K562 (cell line): ENCODE data around the gene CYCS. TPM values are rescaled to one million over a fixed set of nuclear protein-coding genes. Genes with fewer than 3 reads are reported as not detected.

ENCODE experiments used
- CEBPG ChIP-seq, 3 experiments: fragments of 200-800 bp in 1 of 3; sonication (Bioruptor generic) in 1 of 3; sonication (generic) in 1 of 3; formaldehyde crosslinking in 1 of 3; IDR thresholded peaks in 2 of 3; conservative IDR thresholded peaks in 1 of 3; 2 replicates each; pipeline versions ENCODE4 v1.6.1 to v1.8.0; 2016 to 2022; ENCODE audit warnings: missing compliant biosample characterization in 2 of 3, missing genetic modification characterization in 2 of 3, mild to moderate bottlenecking in 1 of 3, missing genetic modification reagents in 1 of 3
- CTCFL ChIP-seq: IDR thresholded peaks from 2 replicates; pipeline ENCODE4 v1.6.1; 2011; ENCODE audit warnings: borderline replicate concordance, low read depth, mild to moderate bottlenecking, moderate library complexity, low read length; ENCODE audit not compliant: insufficient read depth, poor library complexity, severe bottlenecking
- GTF3C2 ChIP-seq: IDR thresholded peaks from 3 replicates; pipeline ENCODE4 v1.6.1; 2011; ENCODE audit warnings: borderline replicate concordance, mild to moderate bottlenecking, moderate library complexity; ENCODE audit not compliant: insufficient read length; ENCODE audit errors: extremely low read depth
- KLF1 ChIP-seq: fragments of 450-650 bp; IDR thresholded peaks from 2 replicates; pipeline ENCODE4 v1.6.1; 2016; ENCODE audit warnings: missing genetic modification characterization, missing compliant biosample characterization
- MEF2A ChIP-seq: IDR thresholded peaks from 2 replicates; pipeline ENCODE4 v1.6.1; 2011; ENCODE audit warnings: low read depth, mild to moderate bottlenecking, low read length, moderate library complexity; ENCODE audit not compliant: control insufficient read depth
- POLR2A ChIP-seq: fragments of 450-650 bp; conservative IDR thresholded peaks from 2 replicates; pipeline ENCODE4 v1.6.1; 2016
- RBM34 ChIP-seq: fragments of 200-400 bp; formaldehyde crosslinking; IDR thresholded peaks from 2 replicates; pipeline ENCODE4 v1.6.1; 2018; ENCODE audit warnings: low read length, borderline replicate concordance; ENCODE audit not compliant: insufficient read depth
- SIN3A ChIP-seq, 2 experiments: fragments of 150-350 bp in 1 of 2; IDR thresholded peaks; 2 replicates each; pipeline ENCODE4 v1.6.1; 2011 to 2016; ENCODE audit warnings: borderline replicate concordance in 2 of 2, low read depth in 2 of 2, low read length in 2 of 2, mild to moderate bottlenecking in 2 of 2, moderate library complexity in 2 of 2; ENCODE audit not compliant: control insufficient read depth in 1 of 2
- SP2 ChIP-seq: IDR thresholded peaks from 2 replicates; pipeline ENCODE4 v1.6.1; 2011; ENCODE audit warnings: mild to moderate bottlenecking, low read depth, low read length, moderate library complexity; ENCODE audit not compliant: poor library complexity, severe bottlenecking; ENCODE audit errors: extremely low read depth
- SRF ChIP-seq, 2 experiments: fragments of 250-450, 450-650 bp in 1 of 2; sonication (Bioruptor Pico) in 1 of 2; sonication (generic) in 1 of 2; formaldehyde crosslinking; IDR thresholded peaks; 2 replicates each; pipeline versions ENCODE4 v1.5.0 to v1.5.1; 2020 to 2022; ENCODE audit warnings: mild to moderate bottlenecking in 1 of 2, missing genetic modification reagents in 1 of 2
- VEZF1 ChIP-seq: fragments of 200-800 bp; sonication (Bioruptor generic); IDR thresholded peaks from 2 replicates; pipeline ENCODE4 v1.6.1; 2017; ENCODE audit warnings: missing genetic modification characterization, missing compliant biosample characterization
- ZNF395 ChIP-seq: fragments of 200-800 bp; sonication (Bioruptor generic); IDR thresholded peaks from 2 replicates; pipeline ENCODE4 v1.6.1; 2017; ENCODE audit warnings: missing genetic modification characterization, missing compliant biosample characterization
- ZNF639 ChIP-seq, 2 experiments: fragments of 200-800 bp in 1 of 2; sonication (Bioruptor generic) in 1 of 2; sonication (generic) in 1 of 2; formaldehyde crosslinking in 1 of 2; IDR thresholded peaks in 1 of 2; conservative IDR thresholded peaks in 1 of 2; 2 replicates each; pipeline versions ENCODE4 v1.5.0 to v1.6.1; 2016 to 2020; ENCODE audit warnings: missing compliant biosample characterization in 1 of 2, missing genetic modification characterization in 1 of 2, missing genetic modification reagents in 1 of 2
- polyA plus RNA-seq, 8 experiments: library from polyadenylated mRNA; depleted of rRNA in 4 of 8; stranded (reverse) in 5 of 8; unstranded in 3 of 8; fragments of >200 nt; fragmentation: Nextera tagmentation in 2 of 8; fragmentation: Illumina TruSeq in 1 of 8; extraction: Ambion mirVana in 2 of 8; extraction: Trizol in 1 of 8; gene quantifications; 2 replicates each; pipeline versions ENCODE4 v1.2.1 to v1.2.3, GENCODE V29; 2011 to 2014; ENCODE audit warnings: inconsistent platforms in 1 of 8, missing spikeins in 1 of 8
- total RNA-seq, 7 experiments: library from RNA; depleted of rRNA in 6 of 7; stranded (reverse); fragments of >200 nt in 6 of 7; fragmentation: Illumina TruSeq in 2 of 7; extraction: Trizol in 2 of 7; gene quantifications; 2 replicates each; pipeline versions ENCODE4 v1.2.1 to v1.2.3, GENCODE V29; 2011 to 2021; ENCODE audit warnings: low replicate concordance in 1 of 7

Gene CYCS
- total and polyA plus RNA-seq, 9 of the 15 experiments (the other 6 are each of a cell fraction or from before 2014, with no cell fraction given) = 206 to 1,425 (median 438) TPM

GRCh38 chr7:25125137-25125946 is at the start of gene CYCS (continued):
- TF ChIP-seq CEBPG (CRISPR knock-in tag; IDR thresholded peaks at IDR 0.05) (peak; percentile 88), CEBPG (tag; conservative IDR thresholded peaks at IDR 0.05 in 1 of 2, IDR thresholded peaks at IDR 0.05 in 1 of 2) (peak; percentile 78 to 91), SIN3A (IDR thresholded peaks at IDR 0.05; ENCODE audit: borderline replicate concordance in 2 of 2, control insufficient read depth in 1 of 2, low read depth in 2 of 2, low read length in 2 of 2) (peak in 1 of 2 experiments; percentile 94; a peak in 2 of 4 replicates), GTF3C2 (no peak), SRF (CRISPR knock-in tag; IDR thresholded peaks at IDR 0.05) (peak in 1 of 2 experiments; percentile 67; a peak in 2 of 4 replicates), ZNF395 (peak; percentile 98), KLF1 (peak; percentile 85; the same call in 1 of the 2 replicates), SP2 (no peak), VEZF1 (peak; percentile 89), MEF2A (peak; percentile 59; the same call in 1 of the 2 replicates), ZNF639 (CRISPR knock-in tag; conservative IDR thresholded peaks at IDR 0.05 in 1 of 2, IDR thresholded peaks at IDR 0.05 in 1 of 2) (peak in 1 of 2 experiments; percentile 82; a peak in 1 of 4 replicates), RBM34 (no peak), POLR2A (peak; percentile 99), CTCFL (no peak)
